ENCODE results near the gene HDAC9.

DNA sequence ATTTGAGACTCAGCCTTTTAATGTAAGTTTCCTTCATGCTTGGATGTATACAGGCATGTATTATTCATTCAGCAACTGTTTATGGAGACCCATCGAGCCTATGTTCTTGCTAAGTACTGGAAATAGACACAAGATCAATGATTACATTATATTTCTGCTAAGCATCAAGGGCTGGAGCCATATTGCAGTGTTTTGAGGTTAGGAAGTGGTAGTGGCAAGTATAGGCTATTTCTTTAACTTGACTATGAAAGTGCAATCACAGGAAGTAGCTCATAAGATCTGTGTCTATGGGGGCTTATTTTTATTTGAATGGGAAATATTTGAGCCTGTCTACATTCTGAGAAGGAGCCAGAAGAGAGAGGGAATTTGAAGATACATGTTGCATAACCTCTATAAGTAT is 123.8 kb downstream of the HDAC9 start:
- TF ChIP-seq CTCF (conservative IDR thresholded peaks at IDR 0.05; ENCODE audit: low read length) (no peak), EZH2phosphoT487 (IDR thresholded peaks at IDR 0.05; ENCODE audit: borderline replicate concordance) (peak; percentile 39; the same call in 1 of the 2 replicates)

Data from Loucy (cell line).